Gastrocnemius medialis (tissue), 4 donors: Measurements from ENCODE around the gene CRIP1. TPM values are rescaled to one million over a fixed set of nuclear protein-coding genes. Genes with fewer than 3 reads are reported as not detected.

Experiments
- ATAC-seq, 2 donors: fragments of 150-250 bp; one replicate each; pipeline ENCODE4 v1.9.1; 2016
- DNase-seq, 2 donors: peaks; one replicate each; pipeline ENCODE4 v3.0.0-alpha.2; 2019
- H3K27ac ChIP-seq, 4 donors: fragments of 200-600 bp; sonication (generic); 1 replicate in 1 of 4; 2 replicates in 3 of 4; pipeline ENCODE4 v1.5.1; 2016 to 2018; ENCODE audit warnings: mild to moderate bottlenecking in 2 of 4, moderate library complexity in 1 of 4
- H3K27me3 ChIP-seq, 3 donors: fragments of 200-600 bp; sonication (generic) in 2 of 3; 1 replicate in 1 of 3; 2 replicates in 2 of 3; pipeline versions ENCODE4 v1.5.1 to v1.6.0; 2016 to 2019; ENCODE audit warnings: mild to moderate bottlenecking in 1 of 3, moderate library complexity in 1 of 3
- H3K36me3 ChIP-seq, 2 donors: fragments of 200-600 bp; sonication (generic) in 1 of 2; one replicate each; pipeline ENCODE4 v1.5.1; 2017 to 2018
- H3K4me1 ChIP-seq, 2 donors: fragments of 200-600 bp; sonication (generic) in 1 of 2; one replicate each; pipeline ENCODE4 v1.5.1; 2016 to 2017; ENCODE audit warnings: mild to moderate bottlenecking in 2 of 2
- H3K4me3 ChIP-seq, 4 donors: fragments of 200-600 bp; sonication (generic) in 3 of 4; 1 replicate in 1 of 4; 2 replicates in 3 of 4; pipeline ENCODE4 v1.5.1; 2016 to 2019; ENCODE audit warnings: mild to moderate bottlenecking in 2 of 4
- H3K9me3 ChIP-seq, 3 donors: fragments of 200-600 bp; sonication (generic) in 2 of 3; 1 replicate in 1 of 3; 2 replicates in 2 of 3; pipeline ENCODE4 v1.5.1; 2016 to 2019
- POLR2A ChIP-seq, 2 donors: fragments of 450-650 bp; IDR thresholded peaks; one replicate each; pipeline ENCODE4 v1.6.1; 2017; ENCODE audit warnings: antibody characterized with exemption in 2 of 2, mild to moderate bottlenecking in 2 of 2, moderate library complexity in 2 of 2
- in situ Hi-C, 4 donors: fragments of 200-750 bp; cut with MboI; loops; one replicate each; pipeline versions ENCODE4 v1.15.0 to v1.8.0; 2017; ENCODE audit warnings: low sequenced_read_pairs in 4 of 4
- intact Hi-C: fragments of 100-400 bp; cut with DNase I; formaldehyde crosslinking; loops from one replicate; pipeline ENCODE4 v1.15.1; 2023; ENCODE audit warnings: low total_unique reads
- total RNA-seq, 4 donors: library from RNA; depleted of rRNA; stranded (reverse); fragments of >200 nt; gene quantifications; one replicate each; pipeline versions ENCODE4 v1.1.0 to v1.2.3, GENCODE V29; 2016
- TF ChIP-seq, protein P1 (sequence below), 5 experiments: fragments of 450-650 bp in 3 of 5; fragments of 200-600 bp in 2 of 5; sonication (generic) in 2 of 5; IDR thresholded peaks in 4 of 5; conservative IDR thresholded peaks in 1 of 5; 1 replicate in 4 of 5; 2 replicates in 1 of 5; pipeline ENCODE4 v1.5.1; 2016 to 2019; ENCODE audit warnings: antibody characterized with exemption in 5 of 5, mild to moderate bottlenecking in 3 of 5, moderate library complexity in 3 of 5

The CRIP1 gene
- total RNA-seq, 4 donors from 2014 or later = 2.6 to 7.6 (median 5.3) TPM

DNA sequence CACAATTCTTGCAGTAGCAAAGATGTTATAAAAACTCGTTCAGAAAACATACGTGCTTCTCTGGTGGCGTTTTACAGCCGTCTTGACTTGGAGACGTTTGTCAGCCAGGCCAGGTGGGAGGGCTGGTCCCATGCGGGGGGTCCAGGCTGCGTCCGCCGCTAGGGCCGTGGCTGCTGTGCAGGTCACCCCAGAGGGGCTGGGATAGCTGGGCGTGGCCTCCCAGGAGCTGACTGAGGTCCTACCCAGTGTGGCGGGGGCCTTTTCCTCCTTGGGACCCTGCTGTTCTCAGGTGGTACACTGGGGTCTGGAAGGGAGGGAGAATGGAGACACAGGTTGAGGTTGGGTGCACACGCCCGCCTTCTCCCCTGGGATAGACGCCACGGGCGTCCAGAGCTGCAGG lies 41.8 kb upstream of the CRIP1 start:
- Histone ChIP-seq H3K9me3 (no peaks in the 10 kb centered on the region), H3K27me3 (no peaks in the 10 kb centered on the region), H3K4me3 (no peak overlapping the region), H3K36me3 (peaks cover 0 to 3% of the 10 kb centered on the region in 2 donors), H3K27ac (no peak overlapping the region), H3K4me1 (peaks cover 2 to 9% of the 10 kb centered on the region in 2 donors)
- intact Hi-C loops (no loop called here), in situ Hi-C loops (no loop called here)
- DNase-seq (no peak), ATAC-seq (no peak)
- TF ChIP-seq POLR2A (IDR thresholded peaks at IDR 0.05) = no peak
- TF ChIP-seq, protein P1, sequence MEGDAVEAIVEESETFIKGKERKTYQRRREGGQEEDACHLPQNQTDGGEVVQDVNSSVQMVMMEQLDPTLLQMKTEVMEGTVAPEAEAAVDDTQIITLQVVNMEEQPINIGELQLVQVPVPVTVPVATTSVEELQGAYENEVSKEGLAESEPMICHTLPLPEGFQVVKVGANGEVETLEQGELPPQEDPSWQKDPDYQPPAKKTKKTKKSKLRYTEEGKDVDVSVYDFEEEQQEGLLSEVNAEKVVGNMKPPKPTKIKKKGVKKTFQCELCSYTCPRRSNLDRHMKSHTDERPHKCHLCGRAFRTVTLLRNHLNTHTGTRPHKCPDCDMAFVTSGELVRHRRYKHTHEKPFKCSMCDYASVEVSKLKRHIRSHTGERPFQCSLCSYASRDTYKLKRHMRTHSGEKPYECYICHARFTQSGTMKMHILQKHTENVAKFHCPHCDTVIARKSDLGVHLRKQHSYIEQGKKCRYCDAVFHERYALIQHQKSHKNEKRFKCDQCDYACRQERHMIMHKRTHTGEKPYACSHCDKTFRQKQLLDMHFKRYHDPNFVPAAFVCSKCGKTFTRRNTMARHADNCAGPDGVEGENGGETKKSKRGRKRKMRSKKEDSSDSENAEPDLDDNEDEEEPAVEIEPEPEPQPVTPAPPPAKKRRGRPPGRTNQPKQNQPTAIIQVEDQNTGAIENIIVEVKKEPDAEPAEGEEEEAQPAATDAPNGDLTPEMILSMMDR (IDR thresholded peaks at IDR 0.05 in 4 of 5, conservative IDR thresholded peaks at IDR 0.05 in 1 of 5) = no peak

DNA sequence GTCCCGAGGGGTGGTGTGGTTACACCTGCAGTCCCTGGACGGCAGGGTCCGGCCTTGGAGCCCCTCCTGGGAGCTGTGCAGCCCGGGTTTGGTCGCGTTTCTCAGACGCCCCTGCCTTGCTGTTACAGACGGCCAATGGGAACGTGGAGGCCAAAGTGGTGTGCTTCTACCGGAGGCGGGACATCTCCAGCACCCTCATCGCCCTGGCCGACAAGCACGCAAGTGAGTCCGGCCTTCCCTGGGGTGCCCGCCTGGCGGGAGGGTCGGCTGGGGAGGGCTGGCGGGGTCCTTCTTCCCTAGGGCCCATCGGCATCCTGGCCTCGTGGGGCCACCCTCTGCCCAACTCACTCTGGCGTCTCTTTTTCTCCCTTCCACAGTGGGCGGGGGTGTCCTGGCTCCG lies 41.4 kb upstream of the CRIP1 start:
- no peaks in the 10 kb centered on the region for H3K27me3 ChIP-seq
- no peak for DNase-seq
- TF ChIP-seq POLR2A (IDR thresholded peaks at IDR 0.05) = no peak
- TF ChIP-seq, protein P1 (IDR thresholded peaks at IDR 0.05 in 4 of 5, conservative IDR thresholded peaks at IDR 0.05 in 1 of 5) = no peak
- no peak for ATAC-seq
- H3K9me3 ChIP-seq = no peaks in the 10 kb centered on the region
- peaks cover 0 to 7% of the 10 kb centered on the region in 2 donors for H3K36me3 ChIP-seq
- no peak overlapping the region for H3K27ac ChIP-seq
- no peak overlapping the region for H3K4me3 ChIP-seq
- in situ Hi-C loops = no loop called here
- H3K4me1 ChIP-seq = peaks cover 2 to 9% of the 10 kb centered on the region in 2 donors
- intact Hi-C loops = no loop called here

DNA sequence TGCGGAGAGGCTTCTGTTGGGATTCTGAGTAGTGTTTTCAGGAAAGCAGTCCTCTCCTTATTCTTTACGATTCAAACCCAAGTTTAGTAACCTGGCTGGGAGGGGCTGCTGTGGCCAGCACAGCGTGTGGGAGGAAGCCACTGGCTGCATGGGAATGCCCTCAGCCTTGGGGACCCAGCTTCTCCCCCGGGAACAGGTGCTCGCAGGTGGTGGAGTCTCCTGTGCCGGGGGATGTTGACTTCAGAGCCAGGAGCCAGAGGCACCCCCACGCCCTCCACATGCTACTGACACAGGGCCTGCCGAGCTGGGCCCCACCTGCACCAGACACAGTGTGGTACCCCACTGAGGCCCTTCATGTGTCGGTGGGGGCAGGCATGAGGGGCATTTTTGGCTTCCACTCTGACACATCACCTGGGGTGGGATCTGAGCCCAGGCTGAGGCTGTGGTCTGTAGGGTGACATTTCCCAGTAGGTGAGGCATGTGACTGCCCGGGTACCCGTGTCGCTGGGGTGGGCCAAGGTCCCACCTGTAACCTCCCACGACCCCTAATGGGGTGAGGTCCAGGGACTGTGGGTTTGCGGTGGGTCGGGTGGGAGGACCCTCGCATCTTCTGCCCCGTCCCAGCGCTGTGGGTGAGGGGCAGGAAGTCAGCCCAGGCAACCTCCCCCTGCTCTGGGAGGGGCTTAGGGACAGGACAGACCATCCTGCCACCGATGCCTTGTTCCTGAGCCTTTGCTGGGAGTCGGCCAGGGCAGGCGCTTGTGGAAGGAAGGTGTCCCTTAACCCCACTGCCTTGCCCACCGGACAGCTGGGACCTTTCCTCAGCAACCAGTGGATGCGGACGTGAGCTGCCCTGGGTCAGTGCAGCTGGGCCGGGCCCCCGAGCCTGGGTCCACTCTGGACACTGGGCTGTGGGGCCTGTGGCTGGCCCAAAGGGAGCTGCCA lies 40.5 kb upstream of the CRIP1 start:
- Histone ChIP-seq H3K27ac (no peak overlapping the region), H3K4me1 (peaks cover 2 to 9% of the 10 kb centered on the region in 2 donors), H3K4me3 (no peak overlapping the region), H3K9me3 (no peaks in the 10 kb centered on the region), H3K27me3 (no peaks in the 10 kb centered on the region), H3K36me3 (peaks cover 0 to 8% of the 10 kb centered on the region in 2 donors)
- TF ChIP-seq, protein P1 (IDR thresholded peaks at IDR 0.05 in 4 of 5, conservative IDR thresholded peaks at IDR 0.05 in 1 of 5) = no peak
- no peak for TF ChIP-seq POLR2A (IDR thresholded peaks at IDR 0.05)
- in situ Hi-C loops = no loop called here
- ATAC-seq (no peak), DNase-seq (no peak)
- intact Hi-C loops = no loop called here

DNA sequence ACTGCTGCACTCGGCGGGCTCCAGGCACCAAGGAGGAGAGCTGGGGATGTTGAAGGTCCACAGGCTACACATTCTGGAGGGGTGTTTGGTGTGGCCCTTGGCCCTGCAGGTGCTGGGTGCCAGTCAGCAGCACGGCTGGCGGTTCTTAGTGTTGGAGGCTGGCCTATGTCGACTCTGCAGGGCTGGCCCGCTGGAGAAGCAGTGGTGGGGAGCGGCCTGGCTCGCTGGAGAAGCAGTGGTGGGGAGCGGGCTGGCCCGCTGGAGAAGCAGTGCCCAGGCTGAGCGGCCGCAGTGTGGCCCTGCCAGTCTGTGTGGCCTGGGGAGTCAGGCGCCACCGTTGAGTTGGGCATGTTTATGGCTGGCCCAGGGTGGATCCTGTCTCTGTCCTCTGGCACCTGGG lies 39.7 kb upstream of the CRIP1 start:
- H3K4me1 ChIP-seq = peaks cover 2 to 9% of the 10 kb centered on the region in 2 donors
- peaks cover 0 to 9% of the 10 kb centered on the region in 2 donors for H3K36me3 ChIP-seq
- no peaks in the 10 kb centered on the region for H3K27me3 ChIP-seq
- no peak for ATAC-seq
- in situ Hi-C loops (no loop called here), intact Hi-C loops (no loop called here)
- no peak for DNase-seq
- H3K4me3 ChIP-seq = no peak overlapping the region
- TF ChIP-seq POLR2A (IDR thresholded peaks at IDR 0.05) = no peak
- TF ChIP-seq, protein P1 (IDR thresholded peaks at IDR 0.05 in 4 of 5, conservative IDR thresholded peaks at IDR 0.05 in 1 of 5) = no peak
- H3K9me3 ChIP-seq = no peaks in the 10 kb centered on the region
- H3K27ac ChIP-seq = no peak overlapping the region
